Measurements from ENCODE around the gene FUS. TPM values are rescaled to one million over a fixed set of nuclear protein-coding genes. Genes with fewer than 3 reads are reported as not detected.

The FUS gene
- total and polyA plus RNA-seq, 2 of the 13 experiments (the other 11 are each of a cell fraction or from before 2014, with no cell fraction given), result 68.1 to 168 TPM

GRCh38 chr16:31179747-31180459, at the start of gene FUS (continued):
- TF ChIP-seq ZNF264 (CRISPR knock-in tag; IDR thresholded peaks at IDR 0.05) (peak; percentile 81; the same call in 1 of the 2 replicates), SP4 (CRISPR knock-in tag; IDR thresholded peaks at IDR 0.05) (peak; percentile 76; the same call in 1 of the 2 replicates), CTCF (CRISPR knock-in tag; IDR thresholded peaks at IDR 0.05) (peak; percentile 4), ATM (IDR thresholded peaks at IDR 0.05; ENCODE audit: borderline replicate concordance) (no peak), HNF1B (CRISPR knock-in tag; IDR thresholded peaks at IDR 0.05) (peak; percentile 80; the same call in 1 of the 2 replicates), ZNF75D (CRISPR knock-in tag; IDR thresholded peaks at IDR 0.05; ENCODE audit: borderline replicate concordance) (peak; percentile 71; the same call in 1 of the 2 replicates), ARID4A (CRISPR knock-in tag; IDR thresholded peaks at IDR 0.05; ENCODE audit: borderline replicate concordance) (peak; percentile 98; the same call in 1 of the 2 replicates), ZNF432 (CRISPR knock-in tag; IDR thresholded peaks at IDR 0.05; ENCODE audit: borderline replicate concordance) (no peak; the same call in 1 of the 2 replicates), KLF9 (CRISPR knock-in tag; IDR thresholded peaks at IDR 0.05; ENCODE audit: low read depth) (peak; percentile 55; the same call in 1 of the 2 replicates), NFIC (IDR thresholded peaks at IDR 0.05; ENCODE audit: low read length) (0 out of 2 replicates have a peak, but pooled peaks have one; percentile 56), FOSL1 (CRISPR knock-in tag; IDR thresholded peaks at IDR 0.05; ENCODE audit: borderline replicate concordance) (no peak), ZSCAN12 (CRISPR knock-in tag; IDR thresholded peaks at IDR 0.05) (peak; percentile 63), ZNF207 (IDR thresholded peaks at IDR 0.05; ENCODE audit: borderline replicate concordance) (peak; percentile 71; the same call in 1 of the 2 replicates), ZFP62 (CRISPR knock-in tag; IDR thresholded peaks at IDR 0.05) (0 out of 2 replicates have a peak, but pooled peaks have one; percentile 50), BCL3 (CRISPR knock-in tag; IDR thresholded peaks at IDR 0.05) (peak; percentile 94), U2AF1 (optimal IDR thresholded peaks at IDR 0.05; ENCODE audit: low read depth, low read length) (peak; percentile 99), ETV5 (CRISPR knock-in tag; IDR thresholded peaks at IDR 0.05; ENCODE audit: borderline replicate concordance) (peak; percentile 58; the same call in 1 of the 2 replicates), ZNF709 (CRISPR knock-in tag; IDR thresholded peaks at IDR 0.05) (peak; percentile 76; the same call in 1 of the 2 replicates), ZNF354B (CRISPR knock-in tag; IDR thresholded peaks at IDR 0.05) (no peak; the same call in none of the 2 replicates)

Data from HepG2 (cell line).